Endometrial microvascular endothelial cells (primary cell): Measurements from ENCODE around the gene COL6A5. TPM values are rescaled to one million over a fixed set of nuclear protein-coding genes. Genes with fewer than 3 reads are reported as not detected.

Experiments used
- in situ Hi-C: cut with HindIII; loops from 2 replicates; pipeline ENCODE4 v1.10.0; 2017; ENCODE audit warnings: low sequenced_read_pairs, low pct_unique_long_range_greater_than_20kb; ENCODE audit errors: inconsistent ontology term
- total RNA-seq: library from RNA; depleted of rRNA; stranded (reverse); fragments of >200 nt; gene quantifications from one replicate; pipeline ENCODE4 v1.2.3, GENCODE V29; 2015; ENCODE audit errors: inconsistent ontology term

COL6A5 gene
- total RNA-seq, 1 donor from 2014 or later = not detected

DNA sequence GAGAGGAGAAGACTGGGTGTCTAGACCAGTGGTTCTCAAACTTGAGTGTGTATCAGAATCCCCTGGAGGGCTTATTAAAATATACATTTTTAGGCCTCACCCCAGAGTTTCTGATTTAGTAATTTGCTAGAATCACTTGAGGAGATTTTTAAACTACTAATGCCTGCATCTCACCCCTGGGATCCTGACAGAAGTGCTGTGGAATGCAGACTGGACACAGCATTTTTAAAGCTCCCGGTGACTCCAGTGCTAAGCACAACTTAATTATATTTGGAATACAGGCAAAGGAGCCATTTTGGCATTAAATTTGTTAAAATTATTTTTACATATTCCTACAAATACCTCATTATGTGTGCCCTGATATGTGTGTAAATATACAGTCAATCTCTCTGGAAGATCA, 144.8 kb downstream of the COL6A5 start:
- in situ Hi-C loops = no loop called here

GRCh38 chr3:130491431-130491830, 146.0 kb downstream of the COL6A5 start:
- in situ Hi-C loops = no loop called here

GRCh38 chr3:130504701-130505100, 159.2 kb downstream of the COL6A5 start:
- in situ Hi-C loops = no loop called here

DNA sequence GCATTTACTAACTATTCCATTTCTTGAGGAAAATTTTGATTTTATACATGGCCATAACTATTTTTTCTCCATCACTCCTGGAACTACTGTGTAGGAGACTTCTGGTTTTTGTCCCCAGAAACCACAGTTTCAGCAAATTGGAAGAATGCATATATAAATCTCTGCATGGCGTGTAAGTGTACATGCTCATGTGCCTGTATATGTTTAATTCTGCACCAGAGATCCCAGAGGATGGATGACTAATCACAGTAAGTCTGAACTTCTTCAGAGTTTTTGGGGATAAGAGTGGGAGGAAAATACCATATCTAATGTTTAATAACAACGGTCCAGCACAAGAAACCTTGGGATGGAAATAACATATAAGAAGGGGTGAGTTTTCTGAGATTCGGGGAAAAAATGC, 160.6 kb downstream of the COL6A5 start:
- in situ Hi-C loops = no loop called here

DNA sequence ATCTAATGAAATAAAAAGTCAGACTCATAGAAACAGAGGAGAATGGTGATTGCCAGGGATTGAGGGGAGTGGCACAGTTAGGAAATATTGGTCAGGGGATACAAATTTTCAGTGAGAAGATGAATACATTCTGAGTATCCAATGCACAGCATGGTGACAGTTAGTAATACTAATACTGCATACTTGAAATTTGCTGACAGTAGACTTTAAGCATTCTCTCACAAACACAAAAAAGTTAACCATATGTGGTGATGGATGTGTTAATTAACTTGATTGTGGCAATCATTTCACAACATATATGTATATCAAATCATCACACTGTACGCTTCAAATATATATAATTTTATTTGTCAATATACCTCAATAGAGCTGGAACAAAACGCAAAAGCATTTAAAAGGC, 162.3 kb downstream of the COL6A5 start:
- in situ Hi-C loops = no loop called here

GRCh38 chr3:130509008-130509407, 163.5 kb downstream of the COL6A5 start:
- in situ Hi-C loops = no loop called here

DNA sequence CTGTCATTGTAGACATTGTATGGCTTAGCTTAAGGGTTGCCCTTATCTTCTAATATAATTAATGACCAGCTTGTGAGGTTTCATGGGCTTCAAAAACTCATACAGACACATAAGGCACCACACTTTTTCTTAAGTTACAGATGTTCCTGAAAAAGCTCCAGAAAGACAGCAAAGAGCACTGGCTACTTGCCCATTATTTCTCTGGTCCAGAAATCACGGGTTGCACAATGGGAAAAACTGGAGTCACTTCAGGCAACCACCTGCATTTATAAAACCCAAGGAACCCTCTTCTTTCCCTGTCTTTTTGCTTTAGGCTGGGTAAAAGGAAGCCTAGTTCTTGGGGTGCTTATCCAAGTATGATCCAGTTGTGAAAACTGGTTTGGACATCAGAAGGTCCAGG, 169.2 kb downstream of the COL6A5 start:
- in situ Hi-C loops = no loop called here

GRCh38 chr3:130515755-130516154, 170.3 kb downstream of the COL6A5 start:
- in situ Hi-C loops = no loop called here

DNA sequence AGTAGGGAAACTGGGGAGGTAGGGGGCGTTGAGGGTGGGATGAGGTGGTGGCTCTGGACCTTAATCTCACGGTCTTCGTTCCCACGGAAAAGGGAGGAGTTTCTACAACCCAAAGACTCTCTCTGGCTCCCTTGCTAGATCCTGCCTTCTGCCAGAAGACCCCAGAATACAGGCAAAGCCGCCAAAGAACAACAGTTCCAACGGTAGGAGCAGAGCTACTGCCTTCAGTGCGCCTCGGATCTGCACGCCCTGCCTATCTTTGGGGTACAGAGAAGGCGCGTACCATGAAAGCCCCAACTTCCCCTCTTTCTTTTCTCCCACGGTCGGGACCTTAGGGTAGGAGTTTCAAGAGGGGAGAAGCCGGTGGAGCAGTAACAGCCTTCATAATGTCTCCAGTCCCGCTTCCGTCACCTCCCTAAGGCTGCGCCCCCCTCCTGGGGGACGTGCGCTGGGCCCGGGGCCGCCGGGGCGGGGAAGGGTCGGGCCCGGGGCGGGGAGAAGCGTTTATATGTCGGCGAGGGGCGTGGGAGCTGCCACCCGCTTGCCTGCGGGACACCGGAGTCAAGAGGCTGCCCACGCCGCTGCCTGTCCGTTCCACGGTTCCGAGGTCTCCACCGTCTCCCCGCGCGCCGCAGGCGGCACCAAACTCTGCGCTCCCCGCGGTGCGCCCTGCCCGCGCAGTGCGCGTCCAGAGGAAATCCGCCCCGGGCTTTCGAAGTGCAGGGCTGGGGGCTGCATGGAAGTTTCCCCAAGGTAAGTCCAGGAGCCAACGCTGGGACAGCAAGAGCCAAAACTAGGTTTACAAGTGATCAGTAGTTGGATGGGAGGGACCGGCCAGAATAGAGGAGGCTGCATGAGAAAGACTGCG, 171.4 kb downstream of the COL6A5 start, which contains the start of gene COL6A6:
COL6A6 (plus strand) TSS at position 533 of the 868 bp plus-strand sequence. CDS start 43,188 bp downstream, outside the sequence.
- in situ Hi-C loops = no loop called here

- in situ Hi-C loops = no loop called here
Observed at GRCh38 chr3:130517602-130518001, 172.1 kb downstream of the COL6A5 start.

DNA sequence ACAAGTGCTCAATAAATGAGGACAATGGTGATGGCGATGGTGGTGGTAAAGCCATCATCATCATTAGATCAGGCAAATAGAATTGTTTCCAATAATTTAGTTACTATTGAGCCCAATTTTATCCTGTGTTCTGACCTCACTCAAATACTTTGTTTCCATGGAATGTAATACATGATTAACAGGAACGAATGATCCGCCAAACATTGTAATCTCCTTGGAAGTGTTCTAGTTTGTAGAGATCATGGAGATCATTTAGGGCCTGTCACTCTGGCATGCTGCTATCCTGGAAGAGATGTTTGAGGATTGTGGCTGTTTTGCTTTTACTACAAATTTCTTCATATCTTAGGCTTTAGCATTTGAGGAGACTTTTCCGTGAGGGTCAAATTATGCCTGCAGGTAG, 174.3 kb downstream of the COL6A5 start:
- in situ Hi-C loops = no loop called here

GRCh38 chr3:130522399-130522798, 176.9 kb downstream of the COL6A5 start:
- in situ Hi-C loops = no loop called here

GRCh38 chr3:130527426-130527825, 182.0 kb downstream of the COL6A5 start:
- in situ Hi-C loops = no loop called here

- in situ Hi-C loops = no loop called here
Observed at GRCh38 chr3:130528120-130528519, 182.6 kb downstream of the COL6A5 start.

GRCh38 chr3:130529486-130530215, 184.2 kb downstream of the COL6A5 start:
- in situ Hi-C loops = no loop called here

GRCh38 chr3:130533247-130533646, 187.8 kb downstream of the COL6A5 start:
- in situ Hi-C loops = no loop called here
